Breast epithelium (tissue), 3 donors: Measurements from ENCODE around the gene BLOC1S2.

Experiments used
- POLR2A ChIP-seq: fragments of 450-650 bp; IDR thresholded peaks from one replicate; pipeline ENCODE4 v1.6.1; 2016; ENCODE audit warnings: antibody characterized with exemption, mild to moderate bottlenecking, moderate library complexity
- TF ChIP-seq, protein P1 (sequence below), 3 donors: fragments of 450-650 bp; IDR thresholded peaks; one replicate each; pipeline ENCODE4 v1.5.1; 2016 to 2017; ENCODE audit warnings: antibody characterized with exemption in 3 of 3, mild to moderate bottlenecking in 3 of 3, moderate library complexity in 3 of 3

- TF ChIP-seq, protein P1, sequence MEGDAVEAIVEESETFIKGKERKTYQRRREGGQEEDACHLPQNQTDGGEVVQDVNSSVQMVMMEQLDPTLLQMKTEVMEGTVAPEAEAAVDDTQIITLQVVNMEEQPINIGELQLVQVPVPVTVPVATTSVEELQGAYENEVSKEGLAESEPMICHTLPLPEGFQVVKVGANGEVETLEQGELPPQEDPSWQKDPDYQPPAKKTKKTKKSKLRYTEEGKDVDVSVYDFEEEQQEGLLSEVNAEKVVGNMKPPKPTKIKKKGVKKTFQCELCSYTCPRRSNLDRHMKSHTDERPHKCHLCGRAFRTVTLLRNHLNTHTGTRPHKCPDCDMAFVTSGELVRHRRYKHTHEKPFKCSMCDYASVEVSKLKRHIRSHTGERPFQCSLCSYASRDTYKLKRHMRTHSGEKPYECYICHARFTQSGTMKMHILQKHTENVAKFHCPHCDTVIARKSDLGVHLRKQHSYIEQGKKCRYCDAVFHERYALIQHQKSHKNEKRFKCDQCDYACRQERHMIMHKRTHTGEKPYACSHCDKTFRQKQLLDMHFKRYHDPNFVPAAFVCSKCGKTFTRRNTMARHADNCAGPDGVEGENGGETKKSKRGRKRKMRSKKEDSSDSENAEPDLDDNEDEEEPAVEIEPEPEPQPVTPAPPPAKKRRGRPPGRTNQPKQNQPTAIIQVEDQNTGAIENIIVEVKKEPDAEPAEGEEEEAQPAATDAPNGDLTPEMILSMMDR (IDR thresholded peaks at IDR 0.05), result no peak
- TF ChIP-seq POLR2A, result no peak
These were observed 38.7 kb upstream of the BLOC1S2 start for GRCh38 chr10:100325158-100325557.
